Esophagus squamous epithelium (tissue), 4 donors: Measurements from ENCODE around the gene RBM14.

Source experiments
- CTCF ChIP-seq, 6 experiments: fragments of 450-650 bp in 4 of 6; fragments of 200-600 bp in 2 of 6; sonication (generic) in 2 of 6; IDR thresholded peaks; one replicate each; pipeline ENCODE4 v1.5.1; 2016 to 2019; ENCODE audit warnings: antibody characterized with exemption in 6 of 6, mild to moderate bottlenecking in 4 of 6, moderate library complexity in 4 of 6
- POLR2A ChIP-seq, 4 donors: fragments of 450-650 bp; IDR thresholded peaks; one replicate each; pipeline ENCODE4 v1.6.1; 2017; ENCODE audit warnings: antibody characterized with exemption in 4 of 4, mild to moderate bottlenecking in 4 of 4, moderate library complexity in 3 of 4

- no peak for TF ChIP-seq CTCF (IDR thresholded peaks at IDR 0.05)
- no peak for TF ChIP-seq POLR2A (IDR thresholded peaks at IDR 0.05)
Observed at GRCh38 chr11:66589996-66590675, 26.3 kb upstream of the RBM14 start.
